ENCODE data around the gene CHRNA10. TPM values are rescaled to one million over a fixed set of nuclear protein-coding genes. Genes with fewer than 3 reads are reported as not detected.

Gene CHRNA10
- total and polyA plus RNA-seq, 11 donors: 0.30 to 0.80 (median 0.47) TPM; not detected in 1

DNA sequence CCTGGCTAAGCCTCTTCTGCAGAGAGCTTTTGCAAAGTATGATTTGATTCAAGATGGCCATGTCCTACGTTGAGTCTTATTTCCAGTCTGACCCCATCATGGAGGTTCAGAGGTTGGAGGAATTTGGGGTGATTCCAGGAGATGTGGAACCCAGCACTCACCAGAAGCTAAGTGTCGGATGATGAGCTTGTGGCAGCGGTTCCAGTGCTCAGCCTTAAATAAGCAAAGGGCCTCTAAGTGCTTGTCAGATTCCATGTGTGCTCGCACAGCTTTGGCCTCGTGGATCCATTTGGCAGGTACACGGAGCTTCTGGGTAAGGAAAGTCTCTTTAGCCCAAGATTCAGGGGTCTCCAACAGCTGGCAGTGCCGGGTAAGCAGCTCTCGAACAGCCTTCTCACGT lies 11.9 kb upstream of the CHRNA10 start:
- DNase-seq (peak in 1 of 5 donors; percentile 54), ATAC-seq (peak; percentile 44 to 79 (median 64))
- no peaks in the 10 kb centered on the region for H3K27me3 ChIP-seq
- peak overlapping the region in 1 of 12 donors; percentile 19 for H3K27ac ChIP-seq
- peaks cover 0 to 100% (median 95%) of the 10 kb centered on the region in 9 donors for H3K36me3 ChIP-seq
- no peak for TF ChIP-seq POLR2A (IDR thresholded peaks at IDR 0.05)
- TF ChIP-seq, protein P1, sequence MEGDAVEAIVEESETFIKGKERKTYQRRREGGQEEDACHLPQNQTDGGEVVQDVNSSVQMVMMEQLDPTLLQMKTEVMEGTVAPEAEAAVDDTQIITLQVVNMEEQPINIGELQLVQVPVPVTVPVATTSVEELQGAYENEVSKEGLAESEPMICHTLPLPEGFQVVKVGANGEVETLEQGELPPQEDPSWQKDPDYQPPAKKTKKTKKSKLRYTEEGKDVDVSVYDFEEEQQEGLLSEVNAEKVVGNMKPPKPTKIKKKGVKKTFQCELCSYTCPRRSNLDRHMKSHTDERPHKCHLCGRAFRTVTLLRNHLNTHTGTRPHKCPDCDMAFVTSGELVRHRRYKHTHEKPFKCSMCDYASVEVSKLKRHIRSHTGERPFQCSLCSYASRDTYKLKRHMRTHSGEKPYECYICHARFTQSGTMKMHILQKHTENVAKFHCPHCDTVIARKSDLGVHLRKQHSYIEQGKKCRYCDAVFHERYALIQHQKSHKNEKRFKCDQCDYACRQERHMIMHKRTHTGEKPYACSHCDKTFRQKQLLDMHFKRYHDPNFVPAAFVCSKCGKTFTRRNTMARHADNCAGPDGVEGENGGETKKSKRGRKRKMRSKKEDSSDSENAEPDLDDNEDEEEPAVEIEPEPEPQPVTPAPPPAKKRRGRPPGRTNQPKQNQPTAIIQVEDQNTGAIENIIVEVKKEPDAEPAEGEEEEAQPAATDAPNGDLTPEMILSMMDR (IDR thresholded peaks at IDR 0.05): no peak
- no peaks in the 10 kb centered on the region for H3K9me3 ChIP-seq
- peaks cover 0 to 15% (median 0%) of the 10 kb centered on the region in 12 donors for H3K4me1 ChIP-seq
- no peak overlapping the region for H3K4me3 ChIP-seq
- 69 to 83% (median 74%) methylated on average over 8 to 9 of the region's 9 CpGs for WGBS, 4 donors
- intact Hi-C loops (cut with DNase I): no loop called here

DNA sequence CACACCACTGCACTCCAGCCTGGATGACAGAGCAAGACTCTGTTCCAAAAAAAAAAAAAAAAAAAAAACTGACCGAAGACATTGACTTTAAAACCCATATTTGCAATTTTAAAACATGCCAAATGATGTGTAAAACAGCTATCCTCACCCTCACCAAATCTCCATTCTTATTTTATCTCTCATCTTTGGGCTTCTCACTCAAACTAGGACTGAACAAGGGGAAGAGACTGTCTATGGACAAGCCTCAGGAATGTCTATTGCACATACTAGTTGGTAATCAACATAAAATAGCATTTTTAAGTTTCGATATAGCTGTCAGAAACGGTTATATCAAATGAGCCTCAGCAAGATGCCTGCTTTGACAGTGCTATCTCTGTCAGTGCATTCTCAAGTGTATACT lies 7.9 kb upstream of the CHRNA10 start:
- 92 to 99% (median 97%) methylated on average over 3 of the region's 3 CpGs for WGBS, 4 donors
- H3K27ac ChIP-seq: no peak overlapping the region
- H3K36me3 ChIP-seq: peaks cover 6 to 100% (median 99%) of the 10 kb centered on the region in 9 donors
- no peak overlapping the region for H3K4me3 ChIP-seq
- TF ChIP-seq, protein P1 (IDR thresholded peaks at IDR 0.05): no peak
- TF ChIP-seq POLR2A (IDR thresholded peaks at IDR 0.05): no peak
- intact Hi-C loops (cut with DNase I): no loop called here
- no peak for ATAC-seq
- H3K27me3 ChIP-seq: no peaks in the 10 kb centered on the region
- no peak for DNase-seq
- H3K9me3 ChIP-seq: no peaks in the 10 kb centered on the region
- peaks cover 0 to 4% (median 0%) of the 10 kb centered on the region in 12 donors for H3K4me1 ChIP-seq

DNA sequence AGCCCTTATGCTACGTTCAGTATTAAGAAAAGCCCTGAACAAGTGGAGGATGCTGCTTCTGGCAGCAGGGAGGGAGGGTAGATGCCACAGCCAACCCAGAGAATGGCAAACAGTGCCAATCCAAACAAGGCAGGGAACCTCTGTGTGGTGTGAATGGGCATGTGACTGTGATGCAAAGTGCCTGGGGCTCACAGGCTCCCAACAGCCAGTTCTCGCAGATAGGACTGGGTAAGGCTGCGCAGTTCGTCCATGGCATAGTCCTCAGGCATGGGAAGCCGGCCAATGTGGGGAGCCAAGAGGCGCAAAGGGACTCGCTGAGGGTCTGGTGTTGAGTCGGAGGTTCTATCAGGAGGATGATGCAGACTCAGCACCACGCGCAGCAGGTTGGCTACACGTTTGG lies 4.8 kb upstream of the CHRNA10 start:
- ATAC-seq: no peak
- 95 to 97% (median 96%) methylated on average over 11 of the region's 11 CpGs for WGBS, 4 donors

DNA sequence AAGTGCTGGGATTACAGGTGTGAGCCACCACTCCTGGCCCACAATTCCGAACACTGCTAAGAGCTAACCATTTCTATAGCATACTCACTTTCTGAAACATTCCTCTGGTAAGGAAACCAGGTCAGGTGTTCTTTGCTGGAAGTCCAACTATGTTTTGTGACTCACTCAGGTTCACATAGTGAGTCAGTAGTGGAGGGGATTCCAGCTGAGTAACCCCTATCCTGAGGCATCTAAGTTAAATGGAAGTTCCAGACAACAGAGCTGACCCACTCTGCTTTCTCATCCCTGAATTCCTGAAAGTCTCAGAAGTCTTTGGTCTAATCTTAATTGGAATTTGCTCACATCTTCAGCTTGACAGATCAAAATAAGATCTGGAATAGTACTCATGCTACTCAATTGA lies 3.0 kb upstream of the CHRNA10 start:
- Histone ChIP-seq H3K27me3 (no peaks in the 10 kb centered on the region), H3K9me3 (no peaks in the 10 kb centered on the region), H3K4me3 (no peak overlapping the region), H3K27ac (no peak overlapping the region), H3K36me3 (peaks cover 6 to 96% (median 74%) of the 10 kb centered on the region in 9 donors), H3K4me1 (peaks cover 0 to 21% (median 0%) of the 10 kb centered on the region in 12 donors)
- intact Hi-C loops (cut with DNase I): no loop called here
- TF ChIP-seq, protein P1 (IDR thresholded peaks at IDR 0.05): no peak
- no peak for TF ChIP-seq POLR2A (IDR thresholded peaks at IDR 0.05)
- 82 to 100% (median 97%) methylated on average over 1 of the region's 1 CpG for WGBS, 4 donors
- no peak for DNase-seq
- no peak for ATAC-seq

More for the DNA sequence above, 4.8 kb upstream of the CHRNA10 start:
- no peak for DNase-seq
- intact Hi-C loops (cut with DNase I): no loop called here
- peaks cover 0 to 8% (median 0%) of the 10 kb centered on the region in 12 donors for H3K4me1 ChIP-seq
- H3K4me3 ChIP-seq: no peak overlapping the region
- TF ChIP-seq, protein P1 (IDR thresholded peaks at IDR 0.05): no peak
- TF ChIP-seq POLR2A (IDR thresholded peaks at IDR 0.05): no peak
- H3K9me3 ChIP-seq: no peaks in the 10 kb centered on the region
- H3K36me3 ChIP-seq: peaks cover 6 to 100% (median 90%) of the 10 kb centered on the region in 9 donors
- H3K27me3 ChIP-seq: no peaks in the 10 kb centered on the region
- no peak overlapping the region for H3K27ac ChIP-seq
